ENCODE data around the gene HOXA2. TPM values are rescaled to one million over a fixed set of nuclear protein-coding genes. Genes with fewer than 3 reads are reported as not detected.

Gene HOXA2
- total and polyA plus RNA-seq, 2 of the 13 experiments (the other 11 are each of a cell fraction or from before 2014, with no cell fraction given) = 0.22 to 0.29 TPM

GRCh38 chr7:27150568-27151340 lies 48.3 kb upstream of the HOXA2 start (continued):
- TF ChIP-seq NR2F6 (IDR thresholded peaks at IDR 0.05) (no peak), NR2F6 (CRISPR knock-in tag; IDR thresholded peaks at IDR 0.05) (no peak), ZNF574 (CRISPR knock-in tag; IDR thresholded peaks at IDR 0.05) (peak; percentile 33; the same call in 1 of the 2 replicates), ZNF704 (CRISPR knock-in tag; IDR thresholded peaks at IDR 0.05; ENCODE audit: borderline replicate concordance) (peak; percentile 61; the same call in 1 of the 2 replicates), ZSCAN21 (CRISPR knock-in tag; IDR thresholded peaks at IDR 0.05; ENCODE audit: borderline replicate concordance) (0 out of 2 replicates have a peak, but pooled peaks have one; percentile 68), HNRNPL (IDR thresholded peaks at IDR 0.05; ENCODE audit: low read depth, low read length) (peak; percentile 67), KAT8 (CRISPR knock-in tag; IDR thresholded peaks at IDR 0.05) (0 out of 2 replicates have a peak, but pooled peaks have one; percentile 22), PCBP2 (optimal IDR thresholded peaks at IDR 0.05; ENCODE audit: low read depth, low read length, poor library complexity, severe bottlenecking) (no peak), CREM (IDR thresholded peaks at IDR 0.05) (peak; percentile 39; the same call in 1 of the 2 replicates), CREM (CRISPR knock-in tag; IDR thresholded peaks at IDR 0.05) (no peak), PAXIP1 (CRISPR knock-in tag; conservative IDR thresholded peaks at IDR 0.05) (peak; percentile 15; the same call in 1 of the 2 replicates), ZNF580 (CRISPR knock-in tag; IDR thresholded peaks at IDR 0.05; ENCODE audit: borderline replicate concordance, low read depth) (peak; percentile 83; the same call in 1 of the 2 replicates), ZNF530 (CRISPR knock-in tag; IDR thresholded peaks at IDR 0.05; ENCODE audit: low read depth) (no peak), DMAP1 (CRISPR knock-in tag; IDR thresholded peaks at IDR 0.05) (peak; percentile 17; the same call in 1 of the 2 replicates), ZNF713 (CRISPR knock-in tag; IDR thresholded peaks at IDR 0.05) (no peak)
- TF ChIP-seq, protein P1, sequence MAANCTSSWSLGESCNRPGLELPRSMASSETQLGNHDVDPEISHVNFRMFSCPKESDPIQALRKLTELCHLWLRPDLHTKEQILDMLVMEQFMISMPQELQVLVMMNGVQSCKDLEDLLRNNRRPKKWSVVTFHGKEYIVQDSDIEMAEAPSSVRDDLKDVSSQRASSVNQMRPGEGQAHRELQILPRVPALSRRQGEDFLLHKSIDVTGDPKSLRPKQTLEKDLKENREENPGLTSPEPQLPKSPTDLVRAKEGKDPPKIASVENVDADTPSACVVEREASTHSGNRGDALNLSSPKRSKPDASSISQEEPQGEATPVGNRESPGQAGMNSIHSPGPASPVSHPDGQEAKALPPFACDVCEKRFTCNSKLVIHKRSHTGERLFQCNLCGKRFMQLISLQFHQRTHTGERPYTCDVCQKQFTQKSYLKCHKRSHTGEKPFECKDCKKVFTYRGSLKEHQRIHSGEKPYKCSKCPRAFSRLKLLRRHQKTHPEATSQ (CRISPR knock-in tag; IDR thresholded peaks at IDR 0.05; ENCODE audit: borderline replicate concordance) = no peak
- TF ChIP-seq, protein P2, sequence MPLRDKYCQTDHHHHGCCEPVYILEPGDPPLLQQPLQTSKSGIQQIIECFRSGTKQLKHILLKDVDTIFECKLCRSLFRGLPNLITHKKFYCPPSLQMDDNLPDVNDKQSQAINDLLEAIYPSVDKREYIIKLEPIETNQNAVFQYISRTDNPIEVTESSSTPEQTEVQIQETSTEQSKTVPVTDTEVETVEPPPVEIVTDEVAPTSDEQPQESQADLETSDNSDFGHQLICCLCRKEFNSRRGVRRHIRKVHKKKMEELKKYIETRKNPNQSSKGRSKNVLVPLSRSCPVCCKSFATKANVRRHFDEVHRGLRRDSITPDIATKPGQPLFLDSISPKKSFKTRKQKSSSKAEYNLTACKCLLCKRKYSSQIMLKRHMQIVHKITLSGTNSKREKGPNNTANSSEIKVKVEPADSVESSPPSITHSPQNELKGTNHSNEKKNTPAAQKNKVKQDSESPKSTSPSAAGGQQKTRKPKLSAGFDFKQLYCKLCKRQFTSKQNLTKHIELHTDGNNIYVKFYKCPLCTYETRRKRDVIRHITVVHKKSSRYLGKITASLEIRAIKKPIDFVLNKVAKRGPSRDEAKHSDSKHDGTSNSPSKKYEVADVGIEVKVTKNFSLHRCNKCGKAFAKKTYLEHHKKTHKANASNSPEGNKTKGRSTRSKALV (CRISPR knock-in tag; IDR thresholded peaks at IDR 0.05) = peak; percentile 85

Measured in HepG2 (cell line).